HG03460 (cell line): ENCODE results near the gene CFAP299.
"Not testable (repeated sequence)": the region's sequence is repeated elsewhere in the genome, so short reads cannot be mapped to it uniquely, and the experiment has no call there.

Experiments used
- ATAC-seq: cut with Tn5 transposase; IDR thresholded peaks from one replicate; pipeline ENCODE4 v1.9.1; 2021; ENCODE audit not compliant: unreplicated experiment

The CFAP299 gene

GRCh38 chr4:80324171-80324570, 11.4 kb upstream of the CFAP299 start:
- ATAC-seq = no peak

DNA sequence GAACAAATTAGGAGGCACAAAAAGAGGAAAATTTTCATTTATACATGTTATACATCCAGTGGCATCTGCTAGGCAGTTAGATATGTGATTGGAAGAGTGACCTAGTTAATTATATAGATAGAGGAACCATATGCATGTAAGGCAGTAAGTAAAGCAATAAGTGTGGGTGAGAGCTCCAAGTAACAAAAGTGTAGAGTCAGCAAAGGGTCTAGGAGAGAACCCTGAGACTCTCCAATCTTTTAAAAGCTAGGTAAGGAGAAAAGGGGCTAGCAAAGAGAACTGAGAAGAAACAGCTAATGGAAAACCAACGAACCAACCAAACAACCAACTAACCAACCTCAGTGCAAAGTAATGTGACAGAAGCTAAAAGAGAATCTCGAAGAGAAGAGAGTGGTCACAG, 3.8 kb upstream of the CFAP299 start:
- no peak for ATAC-seq

- ATAC-seq = no peak
Measured at GRCh38 chr4:80333121-80333520, 2.4 kb upstream of the CFAP299 start.

GRCh38 chr4:80334568-80334967, 962 bp upstream of the CFAP299 start:
- ATAC-seq = no peak

- no peak for ATAC-seq
Measured at GRCh38 chr4:80335226-80335553, 340 bp upstream of the CFAP299 start.

DNA sequence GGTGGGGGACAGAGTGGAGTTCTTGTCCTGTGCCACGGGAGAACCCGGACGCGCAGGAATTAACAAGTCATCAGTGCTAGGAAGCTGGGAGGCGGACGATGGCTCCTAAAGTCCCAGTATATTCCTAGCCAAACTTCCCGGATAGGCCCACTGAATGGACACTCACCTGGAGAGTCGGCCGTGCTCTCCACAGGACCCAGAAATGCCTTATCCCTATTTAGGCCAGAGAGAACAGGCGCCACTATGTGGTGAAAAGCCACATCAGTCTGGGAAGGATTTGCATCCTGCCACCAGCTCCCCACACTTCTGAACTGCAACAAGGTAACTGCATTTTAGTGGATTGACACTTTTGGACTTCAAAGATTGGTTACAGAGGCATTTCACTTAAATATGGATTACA, 1.1 kb downstream of the CFAP299 start:
- ATAC-seq = no peak

DNA sequence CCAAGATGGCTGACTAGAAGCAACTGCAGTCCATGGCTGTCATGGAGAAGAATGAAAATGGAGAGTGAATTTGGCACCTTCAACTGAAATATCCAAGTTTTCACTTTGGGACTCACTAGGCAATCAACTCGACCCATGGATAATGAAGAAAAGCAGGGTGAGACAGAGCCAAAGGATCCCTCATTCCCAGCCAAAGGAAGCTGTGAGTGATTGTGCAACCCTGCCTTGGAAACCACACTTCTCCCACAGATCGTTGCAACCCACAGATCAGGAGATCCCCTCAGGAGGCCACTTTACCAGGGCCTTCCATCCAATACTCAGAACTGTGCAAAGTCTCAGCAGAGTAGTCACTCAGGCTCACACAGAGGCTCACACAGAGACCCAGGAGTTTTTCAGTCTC, 4.5 kb downstream of the CFAP299 start:
- no peak for ATAC-seq

DNA sequence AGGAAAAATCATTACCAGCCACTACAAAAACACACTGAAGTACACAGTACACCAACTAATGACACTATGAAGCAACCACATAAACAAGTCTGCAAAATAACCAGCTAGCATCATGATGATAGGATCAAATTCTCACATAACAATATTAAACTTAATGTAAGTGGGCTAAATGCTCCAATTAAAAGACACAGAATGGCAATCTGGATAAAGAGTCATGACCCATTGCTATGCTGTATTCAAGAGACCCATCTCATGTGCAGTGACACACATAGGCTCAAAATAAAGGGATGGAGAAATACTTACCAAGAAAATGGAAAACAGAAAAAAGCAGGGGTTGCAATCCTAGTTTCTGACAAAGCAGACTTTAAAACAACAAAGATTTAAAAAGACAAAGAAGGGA, 7.2 kb downstream of the CFAP299 start:
- ATAC-seq = not testable (repeated sequence)

DNA sequence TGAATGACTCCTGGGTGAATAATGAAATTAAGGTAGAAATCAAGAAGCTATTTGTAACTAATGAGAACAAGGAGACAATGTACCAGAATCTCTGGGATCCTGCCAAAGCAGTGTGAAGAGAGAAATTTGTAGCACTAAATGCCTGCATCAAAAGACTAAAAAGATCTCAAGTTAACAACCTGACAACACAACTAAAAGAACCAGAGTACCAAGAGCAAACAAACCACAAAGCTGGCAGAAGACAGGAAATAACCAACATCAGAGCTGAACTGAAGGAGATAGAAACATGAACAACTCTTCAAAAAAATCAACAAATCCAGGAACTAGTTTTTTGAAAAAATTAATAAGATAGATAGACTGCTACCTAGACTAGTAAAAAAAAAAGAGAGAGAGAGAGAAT, 8.4 kb downstream of the CFAP299 start:
- no peak for ATAC-seq

- no peak for ATAC-seq
Measured at GRCh38 chr4:80360084-80360483, 24.6 kb downstream of the CFAP299 start.

DNA sequence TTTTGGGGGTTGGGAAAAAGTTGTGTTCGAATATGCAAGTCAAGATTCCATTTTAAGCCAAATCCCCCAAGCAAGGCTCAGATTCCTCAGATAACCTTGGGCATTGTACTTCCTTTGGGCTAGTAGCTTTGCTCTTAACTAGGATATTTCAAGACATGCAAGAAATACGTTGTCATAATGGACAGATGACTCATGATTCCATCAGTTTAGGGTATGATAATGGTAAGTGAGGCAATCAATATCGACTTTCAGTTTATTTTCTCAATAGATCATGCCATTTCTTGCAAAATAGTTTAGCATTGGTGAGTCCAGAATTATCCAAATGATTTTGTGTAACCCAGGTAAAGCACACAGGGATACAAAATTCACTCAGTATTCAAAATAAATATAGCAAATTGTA, 25.4 kb downstream of the CFAP299 start:
- ATAC-seq = no peak

DNA sequence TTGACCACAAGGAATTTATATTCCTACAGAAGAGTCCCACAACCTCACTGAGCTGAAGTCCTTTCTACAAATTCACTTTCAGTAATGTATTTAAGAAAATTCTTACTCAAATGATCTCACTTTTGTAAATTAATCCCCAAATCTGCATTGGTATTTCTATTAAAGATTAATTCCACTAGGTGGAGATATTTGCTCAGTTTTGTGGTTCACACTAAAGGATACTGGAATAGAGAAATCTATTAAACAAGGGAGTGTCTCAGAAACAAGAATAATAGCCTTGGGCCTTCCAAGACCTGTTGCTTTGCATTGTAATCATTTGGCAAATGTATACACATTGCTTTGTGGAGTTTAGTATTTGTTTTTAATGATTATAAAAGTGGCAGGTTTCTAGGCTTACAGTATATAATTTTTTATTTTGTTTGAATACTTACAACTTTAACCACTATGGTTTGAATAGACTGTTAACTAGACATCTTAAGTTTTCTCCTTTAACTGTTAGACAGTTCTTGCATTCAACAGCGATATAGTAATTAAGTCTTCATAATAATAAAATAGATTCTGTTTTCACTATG, 25.9 kb downstream of the CFAP299 start:
- no peak for ATAC-seq

DNA sequence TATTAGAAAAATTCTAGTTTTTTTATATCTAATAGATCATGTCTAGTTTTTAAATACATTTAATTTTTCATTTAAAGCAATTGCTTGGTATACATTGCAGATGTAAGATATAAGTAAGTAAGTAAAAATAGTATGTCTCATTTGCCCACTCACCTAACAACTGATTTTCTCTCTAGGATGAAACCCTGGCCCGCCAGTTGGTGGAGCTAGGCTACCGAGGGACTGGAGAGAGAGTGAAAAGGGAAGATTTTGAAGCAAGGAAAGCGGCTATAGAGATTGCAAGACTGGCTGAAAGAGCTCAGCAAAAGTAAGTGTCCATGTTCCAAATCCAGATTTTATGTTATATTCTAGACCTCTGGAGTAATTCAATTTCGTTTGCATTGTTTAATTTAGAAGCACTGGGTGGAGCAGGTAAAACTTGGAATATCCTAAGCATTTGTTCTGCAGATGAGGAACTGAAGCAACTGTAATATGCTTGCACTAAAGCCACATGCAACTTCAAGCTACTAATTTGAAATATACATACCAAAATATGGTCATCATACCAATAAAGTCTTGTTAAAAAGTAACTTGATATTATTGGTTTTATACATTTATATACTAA, 27.1 kb downstream of the CFAP299 start:
- ATAC-seq = peak; percentile 60

DNA sequence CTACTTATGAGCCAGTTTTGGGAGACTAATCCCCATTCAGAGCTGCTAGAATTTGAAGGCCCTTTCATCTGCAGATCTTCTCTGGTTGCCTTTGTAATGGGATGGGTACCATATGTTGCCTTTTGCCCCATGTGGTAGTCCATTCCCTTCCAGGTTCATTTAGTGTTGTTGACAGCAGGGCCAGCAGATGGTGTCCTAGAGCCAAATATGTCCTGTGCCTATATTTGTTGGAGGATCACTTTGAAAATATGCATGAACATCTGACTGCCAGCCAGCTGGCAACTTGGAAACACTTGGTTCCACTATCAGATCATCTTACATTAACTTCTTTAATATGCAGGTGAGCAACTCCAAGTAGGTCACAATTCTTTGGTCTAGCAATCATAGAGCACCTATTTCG, 30.4 kb downstream of the CFAP299 start:
- ATAC-seq = no peak

DNA sequence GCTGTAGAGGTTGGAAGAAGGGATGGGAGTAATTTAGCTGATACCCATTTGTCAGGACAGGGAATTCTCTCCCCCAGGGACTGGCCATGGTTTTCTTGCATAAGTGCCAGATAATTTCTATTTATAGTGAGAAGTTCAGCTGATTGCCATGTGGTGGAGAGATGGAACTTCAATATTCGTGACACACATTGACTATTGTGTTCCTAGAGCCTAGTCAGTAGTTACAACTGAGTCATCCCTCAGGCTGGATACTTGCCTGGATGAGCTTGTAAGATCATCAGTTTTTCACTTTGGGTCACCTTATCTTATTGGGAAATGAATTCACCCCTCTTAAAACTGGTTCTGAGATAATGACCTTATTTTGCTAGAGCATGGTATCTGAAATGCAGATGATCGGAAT, 32.2 kb downstream of the CFAP299 start:
- ATAC-seq = no peak

DNA sequence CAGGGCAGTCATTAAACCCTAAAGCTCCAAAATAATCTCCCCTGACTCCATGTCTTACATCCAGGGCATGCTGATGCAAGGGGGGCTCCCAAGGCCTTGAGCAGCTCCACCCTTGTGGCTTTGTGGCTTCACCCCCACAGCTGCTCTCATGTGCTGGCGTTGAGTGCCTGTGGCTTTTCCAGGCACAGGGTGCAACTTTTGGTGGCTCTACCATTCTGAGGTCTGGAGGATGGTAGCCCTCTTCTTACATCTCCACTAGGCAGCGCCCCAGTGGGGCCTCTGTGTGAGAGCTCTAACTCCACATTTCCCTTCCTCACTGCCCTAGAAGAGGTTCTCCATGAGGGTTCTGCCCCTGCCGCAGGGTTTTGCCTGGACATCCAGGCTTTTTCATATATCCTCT, 35.1 kb downstream of the CFAP299 start:
- no peak for ATAC-seq

DNA sequence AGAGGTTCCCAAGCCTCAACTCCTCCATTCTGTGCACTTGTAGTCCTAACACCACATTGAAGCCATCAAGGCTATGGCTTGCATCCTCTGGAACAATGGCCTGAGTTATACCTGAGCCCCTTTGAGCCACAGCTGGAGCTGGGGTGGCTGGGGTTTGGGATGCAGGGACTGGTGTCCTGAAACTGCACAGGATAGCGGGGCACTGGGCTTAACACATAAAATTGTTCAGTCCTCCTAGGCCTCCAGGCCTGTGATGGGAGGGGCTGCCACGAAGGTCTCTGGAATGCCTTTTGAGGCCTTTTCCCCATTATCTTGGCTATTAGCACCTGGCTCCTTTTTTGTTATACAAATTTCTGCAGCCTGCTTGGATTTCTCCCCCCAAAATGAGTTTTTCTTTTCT, 35.5 kb downstream of the CFAP299 start:
- ATAC-seq = no peak

GRCh38 chr4:80374180-80374579, 38.6 kb downstream of the CFAP299 start:
- ATAC-seq = no peak

DNA sequence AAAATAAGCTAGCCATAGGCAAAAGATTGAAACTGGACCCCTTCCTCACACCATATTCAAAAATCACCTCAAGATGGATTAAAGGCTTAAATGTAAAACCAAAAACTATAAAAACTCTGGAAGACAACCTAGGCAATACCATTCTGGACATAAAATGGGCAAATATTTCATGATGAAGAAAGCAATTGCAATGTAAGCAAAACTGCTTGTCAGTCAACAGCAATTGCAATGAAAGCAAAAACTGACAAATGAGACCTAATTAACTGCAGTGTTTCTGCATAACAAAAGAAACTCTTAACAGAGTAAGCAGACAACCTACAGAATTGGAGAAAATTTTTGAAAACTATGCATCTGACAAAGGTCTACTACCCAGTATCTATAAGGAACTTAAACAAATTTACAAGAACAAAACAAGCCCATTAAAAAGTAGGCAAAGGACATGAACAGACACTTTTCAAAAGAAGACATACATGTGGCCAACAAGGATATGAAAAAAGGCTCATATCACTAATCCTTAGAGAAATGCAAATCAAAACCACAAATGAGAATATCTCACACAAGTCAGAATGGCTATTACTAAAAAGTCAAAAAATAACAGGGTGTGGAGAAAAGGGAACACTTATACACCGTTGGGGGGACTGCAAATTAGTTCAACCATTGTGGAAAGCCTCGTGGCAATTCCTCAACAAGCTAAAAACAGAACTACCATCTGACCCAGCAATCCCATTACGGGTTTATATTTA, 46.7 kb downstream of the CFAP299 start:
- ATAC-seq = no peak

- no peak for ATAC-seq
Measured at GRCh38 chr4:80385397-80386280, 50.1 kb downstream of the CFAP299 start.

DNA sequence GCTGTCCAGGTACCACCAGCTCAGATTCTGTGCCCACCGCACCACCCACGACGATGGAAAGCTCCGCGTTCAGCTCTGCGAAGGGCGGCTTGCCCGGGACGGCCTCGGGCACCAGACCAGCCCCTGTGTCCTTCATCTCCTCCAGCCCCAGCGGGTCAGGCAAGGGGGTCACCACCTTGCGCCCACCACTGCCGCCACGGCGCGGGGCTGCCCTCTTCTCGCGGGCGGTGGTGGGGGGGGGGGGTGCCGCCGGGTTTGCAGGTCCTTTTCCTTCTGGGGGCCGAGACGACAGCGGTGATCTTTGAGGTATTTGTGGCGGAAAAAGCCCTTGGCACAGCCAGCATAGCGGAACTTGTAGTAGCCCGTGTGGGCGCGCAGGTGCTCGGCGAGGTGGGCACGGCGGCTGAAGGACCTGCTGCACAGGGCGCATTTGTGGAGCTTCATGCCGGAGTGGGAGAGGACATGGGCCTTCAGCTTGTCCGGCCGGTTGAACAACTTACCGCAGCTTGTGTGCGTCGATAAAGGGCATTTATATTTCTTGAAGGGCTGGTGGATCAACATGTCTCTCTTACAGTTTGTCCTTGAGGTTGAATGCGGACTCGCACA, 50.9 kb downstream of the CFAP299 start:
- ATAC-seq = no peak
